CD14-positive monocyte (primary cell): ENCODE results near the gene POMT1. TPM values are rescaled to one million over a fixed set of nuclear protein-coding genes. Genes with fewer than 3 reads are reported as not detected.

Experiments used
- DNase-seq, 3 donors: peaks; one replicate each; pipeline ENCODE4 v3.0.0-alpha.2; 2011 to 2022
- H2AFZ ChIP-seq: 2 replicates; pipeline ENCODE4 v1.6.0; 2012; ENCODE audit warnings: mild to moderate bottlenecking, low read depth, low read length, inconsistent platforms; ENCODE audit not compliant: insufficient read depth, poor library complexity, severe bottlenecking
- H3K27ac ChIP-seq, 2 donors: 1 replicate in 1 of 2; 2 replicates in 1 of 2; pipeline ENCODE4 v1.5.1; 2012 to 2013; ENCODE audit warnings: low read length in 2 of 2, control low read depth in 1 of 2, inconsistent platforms in 1 of 2, low read depth in 1 of 2, mild to moderate bottlenecking in 1 of 2
- H3K27me3 ChIP-seq, 2 donors: one replicate each; pipeline versions ENCODE4 v1.6.0 to v1.6.1; 2011 to 2013; ENCODE audit warnings: low read length in 2 of 2; ENCODE audit not compliant: control insufficient read depth in 2 of 2, insufficient read depth in 2 of 2
- H3K36me3 ChIP-seq, 2 donors: replicated peaks in 1 of 2; 1 replicate in 1 of 2; 2 replicates in 1 of 2; pipeline versions ENCODE4 v1.5.1 to v1.6.1; 2012 to 2013; ENCODE audit warnings: low read length in 2 of 2, control low read depth in 1 of 2, inconsistent platforms in 1 of 2, mild to moderate bottlenecking in 1 of 2; ENCODE audit not compliant: insufficient read depth in 2 of 2, control insufficient read depth in 1 of 2
- H3K4me1 ChIP-seq, 2 donors: 1 replicate in 1 of 2; 2 replicates in 1 of 2; pipeline versions ENCODE4 v1.5.1 to v1.6.1; 2012 to 2013; ENCODE audit warnings: low read length in 2 of 2, control low read depth in 1 of 2, inconsistent platforms in 1 of 2, mild to moderate bottlenecking in 1 of 2, moderate library complexity in 1 of 2; ENCODE audit not compliant: insufficient read depth in 2 of 2, control insufficient read depth in 1 of 2
- H3K4me2 ChIP-seq: replicated peaks from 2 replicates; pipeline ENCODE3; 2012; ENCODE audit warnings: low read length, moderate library complexity, mild to moderate bottlenecking; ENCODE audit not compliant: poor library complexity, severe bottlenecking; ENCODE audit errors: extremely low read depth
- H3K4me3 ChIP-seq, 3 experiments: fragments of 200-600 bp in 1 of 3; sonication (generic) in 1 of 3; replicated peaks in 1 of 3; 1 replicate in 2 of 3; 2 replicates in 1 of 3; pipeline ENCODE4 v1.5.1; 2011 to 2013; ENCODE audit warnings: low read length in 3 of 3, mild to moderate bottlenecking in 3 of 3, control low read depth in 2 of 3, low read depth in 2 of 3, inconsistent platforms in 1 of 3, moderate library complexity in 1 of 3
- H3K79me2 ChIP-seq: 2 replicates; pipeline ENCODE4 v1.6.0; 2012; ENCODE audit warnings: mild to moderate bottlenecking, control low read depth, inconsistent platforms, low read length, moderate library complexity; ENCODE audit not compliant: insufficient read depth
- H3K9ac ChIP-seq: 2 replicates; pipeline ENCODE4 v1.6.0; 2017; ENCODE audit warnings: low read length, mild to moderate bottlenecking; ENCODE audit not compliant: insufficient read depth, poor library complexity, severe bottlenecking
- H3K9me3 ChIP-seq, 2 donors: replicated peaks in 1 of 2; 1 replicate in 1 of 2; 2 replicates in 1 of 2; pipeline versions ENCODE4 v1.5.1 to v1.6.1; 2012 to 2013; ENCODE audit warnings: low read length in 2 of 2, control low read depth in 1 of 2; ENCODE audit not compliant: control insufficient read depth in 1 of 2, insufficient read depth in 1 of 2
- H4K20me1 ChIP-seq: 2 replicates; pipeline ENCODE4 v1.6.0; 2012; ENCODE audit warnings: mild to moderate bottlenecking, low read length, control low read depth, moderate library complexity; ENCODE audit not compliant: insufficient read depth
- H3K27ac Mint-ChIP-seq, 7 donors: one replicate each; pipeline ENCODE4 v1.8.0; 2020; ENCODE audit warnings: mild to moderate bottlenecking in 7 of 7, mixed read lengths in 7 of 7, moderate library complexity in 6 of 7, inconsistent platforms in 2 of 7
- H3K27me3 Mint-ChIP-seq, 3 donors: one replicate each; pipeline ENCODE4 v1.8.0; 2021 to 2022; ENCODE audit warnings: low read depth in 3 of 3, mild to moderate bottlenecking in 3 of 3, mixed read lengths in 3 of 3, moderate library complexity in 3 of 3, inconsistent platforms in 1 of 3
- H3K36me3 Mint-ChIP-seq, 2 donors: one replicate each; pipeline ENCODE4 v1.8.0; 2020; ENCODE audit warnings: mixed read lengths in 2 of 2, inconsistent platforms in 1 of 2, mild to moderate bottlenecking in 1 of 2
- H3K4me1 Mint-ChIP-seq: one replicate; pipeline ENCODE4 v1.8.0; 2020; ENCODE audit warnings: mild to moderate bottlenecking, mixed read lengths
- H3K4me3 Mint-ChIP-seq, 2 donors: one replicate each; pipeline ENCODE4 v1.8.0; 2020; ENCODE audit warnings: mild to moderate bottlenecking in 2 of 2, mixed read lengths in 2 of 2, moderate library complexity in 1 of 2
- H3K9me3 Mint-ChIP-seq, 7 donors: one replicate each; pipeline ENCODE4 v1.8.0; 2020 to 2022; ENCODE audit warnings: mixed read lengths in 7 of 7, mild to moderate bottlenecking in 6 of 7, moderate library complexity in 6 of 7, inconsistent platforms in 2 of 7
- WGBS: methylation state at CpG from one replicate; pipeline ENCODE4 v1.1.5; 2013; ENCODE audit warnings: missing lambda C conversion rate; ENCODE audit not compliant: insufficient coverage; 5-methylcytosine and 5-hydroxymethylcytosine counted together
- intact Hi-C, 2 donors: fragments of 100-400 bp; cut with micrococcal nuclease; formaldehyde crosslinking; loops; one replicate each; pipeline versions ENCODE4 v1.15.0 to v1.15.1; 2023
- polyA plus RNA-seq, 3 donors: library from polyadenylated mRNA; depleted of rRNA in 1 of 3; unstranded in 2 of 3; stranded (reverse) in 1 of 3; fragments of 300-500 nt in 2 of 3; fragments of >200 nt in 1 of 3; fragmentation: Illumina TruSeq in 2 of 3; gene quantifications; 1 replicate in 2 of 3; 2 replicates in 1 of 3; pipeline ENCODE4 v1.2.3, GENCODE V29; 2012 to 2021
- TF ChIP-seq, protein P1 (sequence below): fragments of 200-600 bp; IDR thresholded peaks from one replicate; pipeline ENCODE4 v1.8.0; 2022; ENCODE audit warnings: antibody characterized with exemption, mild to moderate bottlenecking

Gene POMT1
- polyA plus RNA-seq, 3 donors: 5.9 to 22.3 (median 7.5) TPM

DNA sequence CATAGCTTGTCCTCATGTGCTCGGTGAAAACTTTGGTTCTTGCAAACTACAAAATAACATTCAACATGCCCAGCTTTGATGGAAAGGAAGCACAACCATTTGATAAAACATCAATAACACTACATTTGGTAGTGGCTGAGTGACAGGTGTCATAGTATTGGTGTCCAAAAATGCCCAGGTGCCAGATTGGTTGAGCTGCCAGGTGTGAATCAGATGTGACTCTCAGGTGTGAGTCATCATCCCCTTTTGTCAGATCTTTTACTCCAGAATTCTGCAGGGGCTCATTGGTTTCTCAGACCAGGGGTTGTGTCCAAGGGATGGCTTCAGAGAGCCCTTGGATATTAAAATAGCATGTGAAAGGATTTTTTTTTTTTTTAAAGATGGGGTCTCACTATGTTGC, 22.5 kb upstream of the POMT1 start:
- no peaks in the 10 kb centered on the region for H3K9me3 ChIP-seq
- Mint-ChIP-seq H3K36me3 (peaks cover 88 to 100% of the 10 kb centered on the region in 2 donors), H3K4me1 (no peaks in the 10 kb centered on the region), H3K27me3 (peaks cover 0 to 1% (median 0%) of the 10 kb centered on the region in 3 donors), H3K9me3 (no peaks in the 10 kb centered on the region), H3K27ac (peak overlapping the region in 1 of 7 donors; percentile 15), H3K4me3 (no peak overlapping the region)
- intact Hi-C loops: no loop called here
- no peak for DNase-seq
- H3K27me3 ChIP-seq: no peaks in the 10 kb centered on the region
- no peaks in the 10 kb centered on the region for H3K79me2 ChIP-seq
- no peak overlapping the region for H3K4me2 ChIP-seq
- no peak overlapping the region for H3K4me3 ChIP-seq
- peaks cover 93 to 98% of the 10 kb centered on the region in 2 donors for H3K36me3 ChIP-seq
- TF ChIP-seq, protein P1, sequence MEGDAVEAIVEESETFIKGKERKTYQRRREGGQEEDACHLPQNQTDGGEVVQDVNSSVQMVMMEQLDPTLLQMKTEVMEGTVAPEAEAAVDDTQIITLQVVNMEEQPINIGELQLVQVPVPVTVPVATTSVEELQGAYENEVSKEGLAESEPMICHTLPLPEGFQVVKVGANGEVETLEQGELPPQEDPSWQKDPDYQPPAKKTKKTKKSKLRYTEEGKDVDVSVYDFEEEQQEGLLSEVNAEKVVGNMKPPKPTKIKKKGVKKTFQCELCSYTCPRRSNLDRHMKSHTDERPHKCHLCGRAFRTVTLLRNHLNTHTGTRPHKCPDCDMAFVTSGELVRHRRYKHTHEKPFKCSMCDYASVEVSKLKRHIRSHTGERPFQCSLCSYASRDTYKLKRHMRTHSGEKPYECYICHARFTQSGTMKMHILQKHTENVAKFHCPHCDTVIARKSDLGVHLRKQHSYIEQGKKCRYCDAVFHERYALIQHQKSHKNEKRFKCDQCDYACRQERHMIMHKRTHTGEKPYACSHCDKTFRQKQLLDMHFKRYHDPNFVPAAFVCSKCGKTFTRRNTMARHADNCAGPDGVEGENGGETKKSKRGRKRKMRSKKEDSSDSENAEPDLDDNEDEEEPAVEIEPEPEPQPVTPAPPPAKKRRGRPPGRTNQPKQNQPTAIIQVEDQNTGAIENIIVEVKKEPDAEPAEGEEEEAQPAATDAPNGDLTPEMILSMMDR: no peak
- H4K20me1 ChIP-seq: peaks cover 70% of the 10 kb centered on the region
- no CpG with 5 or more reads among the region's 1 CpG for WGBS
- no peaks in the 10 kb centered on the region for H3K4me1 ChIP-seq
- no peak overlapping the region for H3K9ac ChIP-seq
- H2AFZ ChIP-seq: no peak overlapping the region
- no peak overlapping the region for H3K27ac ChIP-seq

DNA sequence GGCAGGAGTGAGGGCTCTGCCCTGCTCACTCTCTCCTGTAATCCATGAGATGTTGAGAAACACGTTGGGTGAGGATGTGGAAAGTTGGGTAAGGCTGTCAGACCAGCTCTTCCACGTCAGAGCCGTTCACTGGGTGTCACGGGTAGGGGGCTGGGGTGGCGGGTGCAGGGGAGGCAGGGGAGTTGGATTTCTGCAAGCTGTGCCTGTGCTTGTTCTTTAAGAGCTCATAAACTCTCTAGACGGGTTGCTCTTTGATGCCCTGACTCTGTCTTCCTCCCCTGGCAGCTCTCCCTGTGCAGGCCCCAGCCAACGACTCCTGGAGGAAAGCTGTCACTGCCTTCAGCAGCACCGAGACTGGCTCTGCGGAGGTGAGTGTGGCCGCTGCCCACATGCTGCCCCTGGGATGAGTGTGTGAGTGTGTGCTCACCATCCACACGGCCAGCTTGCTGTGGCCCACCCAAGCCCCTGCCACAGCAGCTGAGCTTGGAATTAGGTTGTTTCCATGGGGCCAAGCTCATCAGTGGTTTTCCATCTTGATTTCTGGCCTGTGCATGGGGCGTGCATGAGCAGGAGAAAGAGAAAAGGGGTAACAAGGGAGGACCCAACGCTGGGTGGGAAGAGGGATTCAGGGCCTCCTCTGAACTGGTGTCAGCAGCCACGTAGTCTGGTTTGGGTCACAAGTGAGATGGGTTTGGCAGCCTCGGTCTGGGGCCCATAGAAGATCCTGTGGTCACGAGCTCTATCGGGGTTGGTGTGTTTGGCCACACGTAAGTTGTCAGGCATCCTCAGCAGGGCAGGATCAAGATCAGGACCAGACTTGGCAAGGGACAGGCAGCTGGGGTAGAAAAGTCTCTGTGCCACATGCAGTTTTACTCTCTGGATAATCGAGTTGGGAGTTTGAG, 21.0 kb upstream of the POMT1 start:
- Histone ChIP-seq H3K9me3 (no peaks in the 10 kb centered on the region), H3K4me3 (no peak overlapping the region), H3K79me2 (no peaks in the 10 kb centered on the region), H3K27me3 (no peaks in the 10 kb centered on the region), H3K4me2 (no peak overlapping the region), H3K27ac (no peak overlapping the region), H3K9ac (no peak overlapping the region), H4K20me1 (peaks cover 68% of the 10 kb centered on the region), H3K36me3 (peaks cover 93 to 98% of the 10 kb centered on the region in 2 donors), H3K4me1 (no peaks in the 10 kb centered on the region), H2AFZ (no peak overlapping the region)
- Mint-ChIP-seq H3K9me3 (no peaks in the 10 kb centered on the region), H3K4me3 (no peak overlapping the region), H3K27me3 (peaks cover 0 to 1% (median 0%) of the 10 kb centered on the region in 3 donors), H3K36me3 (peaks cover 90 to 99% of the 10 kb centered on the region in 2 donors), H3K4me1 (no peaks in the 10 kb centered on the region), H3K27ac (peak overlapping the region in 2 of 7 donors; percentile 24 to 33)
- no peak for DNase-seq
- intact Hi-C loops: no loop called here
- TF ChIP-seq, protein P1: no peak
- WGBS: 89% methylated on average over 17 of the region's 19 CpGs
